WI38 (cell line): Measurements from ENCODE around the gene NAA35.
"Not testable (repeated sequence)": the region's sequence is repeated elsewhere in the genome, so short reads cannot be mapped to it uniquely, and the experiment has no call there.

Experiments
- H3K4me3 ChIP-seq: 2 replicates; pipeline ENCODE4 v1.5.1; 2011; ENCODE audit warnings: low read depth, mild to moderate bottlenecking, control low read depth, low read length
- TF ChIP-seq, protein P1 (sequence below): IDR thresholded peaks from 2 replicates; pipeline ENCODE4 v1.5.1; 2012; ENCODE audit warnings: low read depth, mild to moderate bottlenecking, control low read depth, low read length

NAA35 gene

DNA sequence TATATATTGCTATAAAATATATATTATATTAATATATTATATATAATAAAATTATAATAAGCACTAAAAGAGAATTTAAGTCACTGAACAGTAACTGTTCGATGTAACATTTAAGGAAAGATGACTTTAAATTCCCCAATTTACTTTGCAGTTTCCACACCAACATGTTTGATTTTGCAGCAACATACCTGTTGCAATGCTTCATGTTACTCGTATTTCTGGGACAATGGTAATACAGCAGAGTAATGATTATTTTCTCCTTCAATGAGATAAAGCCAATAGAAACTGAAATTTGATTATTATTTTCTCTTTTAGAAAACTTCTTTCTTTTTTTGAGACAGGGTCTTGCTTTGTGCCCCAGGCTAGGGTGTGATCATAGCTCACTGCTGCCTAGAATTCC lies 9.5 kb upstream of the NAA35 start:
- TF ChIP-seq, protein P1, sequence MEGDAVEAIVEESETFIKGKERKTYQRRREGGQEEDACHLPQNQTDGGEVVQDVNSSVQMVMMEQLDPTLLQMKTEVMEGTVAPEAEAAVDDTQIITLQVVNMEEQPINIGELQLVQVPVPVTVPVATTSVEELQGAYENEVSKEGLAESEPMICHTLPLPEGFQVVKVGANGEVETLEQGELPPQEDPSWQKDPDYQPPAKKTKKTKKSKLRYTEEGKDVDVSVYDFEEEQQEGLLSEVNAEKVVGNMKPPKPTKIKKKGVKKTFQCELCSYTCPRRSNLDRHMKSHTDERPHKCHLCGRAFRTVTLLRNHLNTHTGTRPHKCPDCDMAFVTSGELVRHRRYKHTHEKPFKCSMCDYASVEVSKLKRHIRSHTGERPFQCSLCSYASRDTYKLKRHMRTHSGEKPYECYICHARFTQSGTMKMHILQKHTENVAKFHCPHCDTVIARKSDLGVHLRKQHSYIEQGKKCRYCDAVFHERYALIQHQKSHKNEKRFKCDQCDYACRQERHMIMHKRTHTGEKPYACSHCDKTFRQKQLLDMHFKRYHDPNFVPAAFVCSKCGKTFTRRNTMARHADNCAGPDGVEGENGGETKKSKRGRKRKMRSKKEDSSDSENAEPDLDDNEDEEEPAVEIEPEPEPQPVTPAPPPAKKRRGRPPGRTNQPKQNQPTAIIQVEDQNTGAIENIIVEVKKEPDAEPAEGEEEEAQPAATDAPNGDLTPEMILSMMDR, result no peak
- H3K4me3 ChIP-seq, result no peak overlapping the region

DNA sequence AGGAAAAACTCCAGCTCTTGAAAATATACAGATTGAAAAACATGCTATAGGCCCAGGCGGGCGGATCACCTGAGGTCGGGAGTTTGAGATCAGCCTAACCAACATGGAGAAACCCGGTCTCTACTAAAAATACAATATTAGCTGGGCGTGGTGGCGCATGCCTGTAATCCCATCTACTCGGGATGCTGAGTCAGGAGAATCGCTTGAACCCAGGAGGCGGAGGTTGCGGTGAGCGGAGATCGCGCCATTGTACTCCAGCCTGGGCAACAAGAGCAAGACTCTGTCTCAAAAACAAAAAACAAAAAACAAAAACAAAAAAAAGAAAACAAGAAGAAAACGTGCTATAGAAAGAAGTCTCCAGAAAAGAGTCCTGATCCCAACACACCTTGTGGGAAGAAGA lies 5.0 kb upstream of the NAA35 start:
- not testable (repeated sequence) for H3K4me3 ChIP-seq

DNA sequence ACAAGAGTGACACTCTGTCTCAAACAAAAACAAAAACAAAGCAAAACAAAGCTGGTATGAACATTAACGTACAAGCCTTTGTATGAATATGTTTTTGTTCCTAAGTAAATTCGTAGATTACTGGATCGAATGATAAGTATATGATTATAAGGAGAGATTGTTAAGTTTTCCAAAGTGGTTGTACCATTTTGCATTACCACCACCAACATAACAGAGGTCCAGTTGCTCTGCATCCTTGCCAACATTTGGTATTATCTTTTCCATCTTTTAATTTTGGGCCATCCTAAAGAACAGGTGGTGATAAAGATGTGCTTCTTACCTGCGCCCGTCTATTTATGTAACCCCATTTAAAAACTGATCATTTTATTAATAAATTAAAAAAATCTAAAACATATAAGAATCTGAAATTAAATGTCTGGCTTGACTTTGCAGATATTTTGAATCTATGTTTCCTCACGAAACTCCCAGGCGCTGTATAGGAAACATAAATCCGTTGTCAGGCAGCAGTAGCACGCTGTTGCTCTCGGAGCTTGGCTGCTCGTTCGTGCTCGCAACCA lies 593 bp upstream of the NAA35 start:
- TF ChIP-seq, protein P1, result no peak
- H3K4me3 ChIP-seq, result peak overlapping the region; percentile 95

DNA sequence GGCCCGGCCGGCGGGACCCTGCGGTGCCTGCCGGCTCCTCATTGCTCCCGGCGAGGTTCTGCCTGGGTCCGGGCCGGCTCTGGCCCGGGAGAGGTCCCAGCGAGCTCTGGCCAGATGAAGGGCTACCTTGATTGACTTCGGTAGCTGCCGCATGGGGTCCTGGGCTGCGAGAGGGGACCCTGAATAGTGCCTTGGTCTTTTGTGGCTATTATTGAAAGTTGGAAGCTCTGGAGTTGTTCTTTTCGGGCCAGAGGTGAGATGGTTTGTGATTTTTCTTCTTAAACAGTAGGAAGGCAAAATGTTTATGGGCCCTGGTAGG lies 635 bp downstream of the NAA35 start:
- TF ChIP-seq, protein P1, result no peak

DNA sequence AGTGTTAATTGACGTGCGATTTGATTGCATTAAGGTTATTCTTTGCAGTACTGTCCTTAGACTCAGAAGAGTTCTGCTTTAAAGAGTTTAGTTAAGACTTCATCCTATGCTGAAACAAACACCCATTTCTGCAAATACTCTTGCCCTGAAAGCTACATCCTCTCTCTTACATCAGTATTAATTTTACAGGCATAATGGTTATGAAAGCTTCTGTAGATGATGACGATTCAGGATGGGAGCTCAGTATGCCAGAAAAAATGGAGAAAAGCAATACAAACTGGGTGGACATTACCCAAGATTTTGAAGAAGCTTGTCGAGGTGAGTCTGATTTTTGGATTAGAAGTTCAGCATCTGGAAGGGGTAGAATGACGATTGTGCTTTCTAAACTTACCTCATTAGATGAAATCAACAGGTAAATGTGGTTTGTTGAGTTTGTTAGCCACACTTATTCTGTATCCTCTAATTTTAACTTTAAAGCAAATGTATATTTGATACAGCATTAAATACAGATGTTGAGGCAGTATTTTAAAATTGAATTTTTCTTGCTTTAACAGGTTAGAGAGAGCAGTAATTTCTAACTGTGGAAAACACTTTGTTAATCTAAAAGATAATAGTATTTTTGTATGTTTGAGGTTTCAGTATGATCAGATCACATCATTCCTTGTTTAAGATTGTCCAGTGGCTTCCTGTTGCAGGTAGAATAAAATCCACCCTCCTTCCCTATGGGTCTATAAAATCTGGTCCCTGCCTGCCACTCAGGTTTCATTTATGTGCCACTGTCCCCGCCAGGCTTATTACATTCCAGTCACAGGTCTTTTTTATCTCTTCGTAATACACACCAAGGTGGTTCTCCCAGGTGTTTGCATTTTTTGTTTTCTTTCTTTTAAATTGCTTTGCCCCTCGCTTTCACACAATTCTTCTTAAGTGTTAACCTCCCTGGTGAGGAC lies 1.3 kb downstream of the NAA35 start:
- peak overlapping the region; percentile 95 for H3K4me3 ChIP-seq
- TF ChIP-seq, protein P1, result no peak

More for the DNA sequence above, 635 bp downstream of the NAA35 start:
- peak overlapping the region; percentile 95 for H3K4me3 ChIP-seq

DNA sequence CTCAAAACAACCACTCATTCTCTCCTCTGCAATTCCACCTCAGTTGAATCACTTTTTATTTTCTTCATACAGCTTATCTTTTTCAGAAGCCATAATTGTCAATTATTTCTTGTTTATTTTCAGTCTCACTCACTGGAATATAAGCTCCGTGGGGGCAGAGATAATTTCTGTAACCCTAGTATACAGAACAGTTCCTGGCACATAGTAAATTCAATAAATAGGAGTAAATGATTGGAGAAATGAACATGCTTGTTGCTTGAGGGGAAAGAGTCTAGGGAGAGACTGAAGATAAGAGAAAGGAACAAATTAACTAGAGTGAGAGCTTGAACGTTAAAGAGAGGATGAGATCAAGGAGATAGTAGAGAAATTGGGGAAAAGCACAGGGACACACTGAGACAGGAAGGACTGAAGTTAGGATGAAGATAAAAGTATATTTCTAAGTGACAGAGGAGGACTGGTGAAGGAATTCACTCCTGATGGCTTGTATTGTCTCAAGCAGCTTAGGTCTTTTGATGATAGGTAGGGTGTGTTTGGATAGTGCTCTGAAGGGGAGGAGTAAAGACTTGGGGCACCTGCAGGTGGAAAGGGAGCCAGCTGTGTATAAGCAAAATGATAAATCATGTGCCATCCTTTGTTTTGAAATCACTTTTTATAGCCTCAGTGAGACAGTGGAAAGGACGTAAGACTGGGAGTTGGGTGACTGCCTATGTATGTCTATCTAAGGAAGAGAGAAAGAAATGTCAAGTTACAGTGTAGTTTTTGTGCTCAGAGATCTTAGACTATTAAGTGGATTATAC lies 2.2 kb downstream of the NAA35 start:
- TF ChIP-seq, protein P1, result no peak
- no peak overlapping the region for H3K4me3 ChIP-seq

DNA sequence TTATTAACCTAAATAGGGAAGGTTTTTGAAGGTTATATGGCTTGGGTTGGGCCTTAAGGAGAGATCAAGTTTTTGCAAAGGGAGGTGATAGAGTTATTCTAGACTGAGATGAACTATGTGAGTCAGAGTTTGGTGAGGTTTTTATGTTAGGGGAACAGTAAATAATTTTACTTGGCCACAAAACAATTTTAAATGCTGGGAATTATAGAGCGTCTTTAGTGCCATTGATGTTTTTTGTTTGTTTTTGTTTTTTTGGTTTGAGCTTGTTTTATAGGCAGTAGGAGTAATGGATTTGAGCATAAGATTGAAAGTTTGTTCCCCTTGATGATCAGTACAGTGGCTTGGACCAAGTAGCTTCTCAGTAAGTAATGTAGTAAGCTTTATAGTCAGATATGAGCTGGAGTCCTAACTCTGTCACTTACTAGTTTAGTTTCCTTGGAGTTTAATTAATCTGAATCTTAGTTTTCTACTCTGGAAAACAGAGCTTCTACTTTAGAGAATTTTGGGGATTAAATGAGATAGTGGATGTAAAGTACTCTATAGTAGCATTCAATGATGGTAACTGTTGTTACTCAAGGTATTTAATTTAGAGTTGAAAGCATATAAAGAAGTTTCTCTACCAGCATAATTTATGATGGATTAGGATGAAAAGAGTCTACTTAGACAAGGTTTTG lies 2.9 kb downstream of the NAA35 start:
- TF ChIP-seq, protein P1, result no peak
- no peak overlapping the region for H3K4me3 ChIP-seq
